NAMALWA (cell line): ENCODE measurements around the gene ARHGEF19.
"Not testable (repeated sequence)": the region's sequence is repeated elsewhere in the genome, so short reads cannot be mapped to it uniquely, and the experiment has no call there.

Experiments used
- DNase-seq: peaks from one replicate; pipeline ENCODE4 v3.0.0-alpha.2; 2015; ENCODE audit warnings: low spot score

Gene ARHGEF19

GRCh38 chr1:16180291-16180824 is 32.1 kb downstream of the ARHGEF19 start:
- DNase-seq: no peak

- DNase-seq: no peak
Observed at GRCh38 chr1:16178596-16179497, 33.6 kb downstream of the ARHGEF19 start.

GRCh38 chr1:16177306-16177705 is 35.1 kb downstream of the ARHGEF19 start:
- no peak for DNase-seq

GRCh38 chr1:16176653-16177052 is 35.8 kb downstream of the ARHGEF19 start:
- DNase-seq: no peak

GRCh38 chr1:16175610-16176553 is 36.6 kb downstream of the ARHGEF19 start:
- DNase-seq: no peak

- DNase-seq: no peak
Observed at GRCh38 chr1:16174886-16175598, 37.4 kb downstream of the ARHGEF19 start.

GRCh38 chr1:16174261-16174868 is 38.1 kb downstream of the ARHGEF19 start:
- no peak for DNase-seq

GRCh38 chr1:16173447-16174260 is 38.8 kb downstream of the ARHGEF19 start:
- DNase-seq: no peak

- no peak for DNase-seq
Observed at GRCh38 chr1:16172964-16173446, 39.4 kb downstream of the ARHGEF19 start.

- DNase-seq: no peak
Observed at GRCh38 chr1:16172218-16172830, 40.1 kb downstream of the ARHGEF19 start.

- no peak for DNase-seq
Observed at GRCh38 chr1:16171314-16172151, 40.9 kb downstream of the ARHGEF19 start.

- DNase-seq: no peak
Observed at GRCh38 chr1:16170283-16170673, 42.2 kb downstream of the ARHGEF19 start.

GRCh38 chr1:16168622-16169360 is 43.7 kb downstream of the ARHGEF19 start:
- peak; percentile 29 for DNase-seq

GRCh38 chr1:16168144-16168495 is 44.3 kb downstream of the ARHGEF19 start:
- DNase-seq: not testable (repeated sequence)

- peak; percentile 87 for DNase-seq
Observed at GRCh38 chr1:16167331-16168143, 44.9 kb downstream of the ARHGEF19 start.

- DNase-seq: no peak
Observed at GRCh38 chr1:16166117-16166516, 46.3 kb downstream of the ARHGEF19 start.

GRCh38 chr1:16165548-16165947 is 46.9 kb downstream of the ARHGEF19 start:
- peak; percentile 36 for DNase-seq

- no peak for DNase-seq
Observed at GRCh38 chr1:16165073-16165364, 47.4 kb downstream of the ARHGEF19 start.
